Esophagus squamous epithelium (tissue), 4 donors: ENCODE data around the gene C2orf92.

ENCODE experiments used
- CTCF ChIP-seq, 6 experiments: fragments of 450-650 bp in 4 of 6; fragments of 200-600 bp in 2 of 6; sonication (generic) in 2 of 6; IDR thresholded peaks; one replicate each; pipeline ENCODE4 v1.5.1; 2016 to 2019; ENCODE audit warnings: antibody characterized with exemption in 6 of 6, mild to moderate bottlenecking in 4 of 6, moderate library complexity in 4 of 6
- POLR2A ChIP-seq, 4 donors: fragments of 450-650 bp; IDR thresholded peaks; one replicate each; pipeline ENCODE4 v1.6.1; 2017; ENCODE audit warnings: antibody characterized with exemption in 4 of 4, mild to moderate bottlenecking in 4 of 4, moderate library complexity in 3 of 4

- TF ChIP-seq CTCF (IDR thresholded peaks at IDR 0.05) (no peak), POLR2A (IDR thresholded peaks at IDR 0.05) (no peak)
Observed at GRCh38 chr2:97739020-97739892, 69.7 kb downstream of the C2orf92 start.
